Fibroblast of mammary gland (primary cell): ENCODE results near the gene COASY.
"Not testable (repeated sequence)": the region's sequence is repeated elsewhere in the genome, so short reads cannot be mapped to it uniquely, and the experiment has no call there.

Experiments used
- DNase-seq: peaks from one replicate; pipeline ENCODE4 v3.0.0-alpha.2; 2010; ENCODE audit warnings: low read depth
- H3K4me3 ChIP-seq: 2 replicates; pipeline ENCODE4 v1.5.1; 2011; ENCODE audit warnings: low read depth, mild to moderate bottlenecking, low read length, moderate library complexity; ENCODE audit not compliant: control insufficient read depth
- CTCF ChIP-seq: conservative IDR thresholded peaks from 2 replicates; pipeline ENCODE4 v1.5.1; 2011; ENCODE audit warnings: low read depth, low read length, inconsistent platforms; ENCODE audit not compliant: control insufficient read depth, insufficient read depth

COASY gene

GRCh38 chr17:42544874-42545283, 17.1 kb upstream of the COASY start:
- H3K4me3 ChIP-seq: no peak overlapping the region
- no peak for TF ChIP-seq CTCF
- DNase-seq: no peak

- H3K4me3 ChIP-seq, DNase-seq: not testable (repeated sequence)
These were observed 16.0 kb upstream of the COASY start for GRCh38 chr17:42545755-42546505.

GRCh38 chr17:42547001-42547461, 14.9 kb upstream of the COASY start:
- no peak overlapping the region for H3K4me3 ChIP-seq
- no peak for TF ChIP-seq CTCF
- DNase-seq: no peak

- TF ChIP-seq CTCF: no peak
- DNase-seq: no peak
- H3K4me3 ChIP-seq: no peak overlapping the region
These were observed 14.3 kb upstream of the COASY start for GRCh38 chr17:42547698-42548069.

GRCh38 chr17:42548070-42548837, 13.7 kb upstream of the COASY start:
- H3K4me3 ChIP-seq: no peak overlapping the region
- TF ChIP-seq CTCF: peak; percentile 12
- DNase-seq: no peak

- DNase-seq: no peak
- no peak overlapping the region for H3K4me3 ChIP-seq
- TF ChIP-seq CTCF: no peak
These were observed 12.8 kb upstream of the COASY start for GRCh38 chr17:42548993-42549755.

GRCh38 chr17:42552736-42553135, 9.2 kb upstream of the COASY start, which contains the start of gene HSD17B1:
TSS of gene HSD17B1 (plus strand) at chr17:42552923. CDS start at chr17:42552934, 11 bp downstream.
- not testable (repeated sequence) for DNase-seq
- H3K4me3 ChIP-seq: peak within 1 kb of the TSS; percentile 82
